C4-2B (cell line): ENCODE results near the gene TGIF2.

Experiments used
- ZFX ChIP-seq: fragments of 450-650 bp; IDR thresholded peaks from 2 replicates; pipeline ENCODE4 v1.6.1; 2017
- TF ChIP-seq, protein P1 (sequence below): fragments of 450-650 bp; conservative IDR thresholded peaks from 2 replicates; pipeline ENCODE4 v1.5.1; 2017; ENCODE audit warnings: mild to moderate bottlenecking

GRCh38 chr20:36591854-36592641 lies 18.7 kb downstream of the TGIF2 start:
- TF ChIP-seq, protein P1, sequence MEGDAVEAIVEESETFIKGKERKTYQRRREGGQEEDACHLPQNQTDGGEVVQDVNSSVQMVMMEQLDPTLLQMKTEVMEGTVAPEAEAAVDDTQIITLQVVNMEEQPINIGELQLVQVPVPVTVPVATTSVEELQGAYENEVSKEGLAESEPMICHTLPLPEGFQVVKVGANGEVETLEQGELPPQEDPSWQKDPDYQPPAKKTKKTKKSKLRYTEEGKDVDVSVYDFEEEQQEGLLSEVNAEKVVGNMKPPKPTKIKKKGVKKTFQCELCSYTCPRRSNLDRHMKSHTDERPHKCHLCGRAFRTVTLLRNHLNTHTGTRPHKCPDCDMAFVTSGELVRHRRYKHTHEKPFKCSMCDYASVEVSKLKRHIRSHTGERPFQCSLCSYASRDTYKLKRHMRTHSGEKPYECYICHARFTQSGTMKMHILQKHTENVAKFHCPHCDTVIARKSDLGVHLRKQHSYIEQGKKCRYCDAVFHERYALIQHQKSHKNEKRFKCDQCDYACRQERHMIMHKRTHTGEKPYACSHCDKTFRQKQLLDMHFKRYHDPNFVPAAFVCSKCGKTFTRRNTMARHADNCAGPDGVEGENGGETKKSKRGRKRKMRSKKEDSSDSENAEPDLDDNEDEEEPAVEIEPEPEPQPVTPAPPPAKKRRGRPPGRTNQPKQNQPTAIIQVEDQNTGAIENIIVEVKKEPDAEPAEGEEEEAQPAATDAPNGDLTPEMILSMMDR: no peak; the same call in 1 of the 2 replicates
- no peak for TF ChIP-seq ZFX
